ENCODE data around the gene TVP23C. TPM values are rescaled to one million over a fixed set of nuclear protein-coding genes. Genes with fewer than 3 reads are reported as not detected.
A peak's percentile ranks its signal among the peaks of the same experiment; 100 is the strongest.

The TVP23C gene
- total RNA-seq, 1 experiment from 2014 or later = 6.7 TPM

DNA sequence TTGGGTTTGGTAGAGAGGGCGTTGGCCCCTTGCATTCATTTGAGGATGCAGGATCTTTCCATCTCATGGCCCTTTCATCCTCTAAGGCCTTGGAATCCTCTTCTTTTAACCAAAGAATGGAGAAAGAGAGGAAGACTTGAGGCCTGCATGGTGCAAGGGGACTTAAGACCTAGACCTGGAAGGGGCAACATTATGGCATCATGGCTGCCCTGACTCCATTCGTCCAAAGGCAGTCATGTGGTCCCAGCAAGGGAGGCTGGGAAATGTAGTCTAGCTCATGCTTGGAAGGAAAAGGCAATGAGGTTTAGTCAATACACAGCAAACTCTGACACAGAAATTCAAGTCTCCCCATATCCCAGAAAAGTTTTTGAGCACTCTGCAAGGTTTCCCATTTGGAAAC, 65.2 kb downstream of the TVP23C start:
- no peaks in the 10 kb centered on the region for H3K36me3 ChIP-seq (ENCODE audit: control insufficient read depth, insufficient read depth, low read length)
- H3K27ac ChIP-seq (ENCODE audit: low read length) = no peak overlapping the region
- DNase-seq (ENCODE audit: low read depth, low spot score) = no peak
- ChIA-PET POLR2A (no interaction called here), CTCF (no interaction called here)
- H3K4me3 ChIP-seq (ENCODE audit: low read depth in 2 of 2, low read length in 2 of 2) = no peak overlapping the region
- no peaks in the 10 kb centered on the region for H3K9me3 ChIP-seq (ENCODE audit: control insufficient read depth, insufficient read depth, low read depth, low read length)
- TF ChIP-seq, protein P1, sequence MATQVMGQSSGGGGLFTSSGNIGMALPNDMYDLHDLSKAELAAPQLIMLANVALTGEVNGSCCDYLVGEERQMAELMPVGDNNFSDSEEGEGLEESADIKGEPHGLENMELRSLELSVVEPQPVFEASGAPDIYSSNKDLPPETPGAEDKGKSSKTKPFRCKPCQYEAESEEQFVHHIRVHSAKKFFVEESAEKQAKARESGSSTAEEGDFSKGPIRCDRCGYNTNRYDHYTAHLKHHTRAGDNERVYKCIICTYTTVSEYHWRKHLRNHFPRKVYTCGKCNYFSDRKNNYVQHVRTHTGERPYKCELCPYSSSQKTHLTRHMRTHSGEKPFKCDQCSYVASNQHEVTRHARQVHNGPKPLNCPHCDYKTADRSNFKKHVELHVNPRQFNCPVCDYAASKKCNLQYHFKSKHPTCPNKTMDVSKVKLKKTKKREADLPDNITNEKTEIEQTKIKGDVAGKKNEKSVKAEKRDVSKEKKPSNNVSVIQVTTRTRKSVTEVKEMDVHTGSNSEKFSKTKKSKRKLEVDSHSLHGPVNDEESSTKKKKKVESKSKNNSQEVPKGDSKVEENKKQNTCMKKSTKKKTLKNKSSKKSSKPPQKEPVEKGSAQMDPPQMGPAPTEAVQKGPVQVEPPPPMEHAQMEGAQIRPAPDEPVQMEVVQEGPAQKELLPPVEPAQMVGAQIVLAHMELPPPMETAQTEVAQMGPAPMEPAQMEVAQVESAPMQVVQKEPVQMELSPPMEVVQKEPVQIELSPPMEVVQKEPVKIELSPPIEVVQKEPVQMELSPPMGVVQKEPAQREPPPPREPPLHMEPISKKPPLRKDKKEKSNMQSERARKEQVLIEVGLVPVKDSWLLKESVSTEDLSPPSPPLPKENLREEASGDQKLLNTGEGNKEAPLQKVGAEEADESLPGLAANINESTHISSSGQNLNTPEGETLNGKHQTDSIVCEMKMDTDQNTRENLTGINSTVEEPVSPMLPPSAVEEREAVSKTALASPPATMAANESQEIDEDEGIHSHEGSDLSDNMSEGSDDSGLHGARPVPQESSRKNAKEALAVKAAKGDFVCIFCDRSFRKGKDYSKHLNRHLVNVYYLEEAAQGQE (IDR thresholded peaks at IDR 0.05; ENCODE audit: insufficient read depth in 1 of 2, low read depth in 2 of 2, low read length in 1 of 2) = no peak
- TF ChIP-seq SIN3A (IDR thresholded peaks at IDR 0.05; ENCODE audit: borderline replicate concordance, insufficient read depth, low read depth, low read length) = no peak
- no peak for TF ChIP-seq POLR2AphosphoS5 (IDR thresholded peaks at IDR 0.05; ENCODE audit: low read depth, low read length)
- TF ChIP-seq TCF7L2 (IDR thresholded peaks at IDR 0.05; ENCODE audit: low read depth, low read length) = no peak
- TF ChIP-seq, protein P2, sequence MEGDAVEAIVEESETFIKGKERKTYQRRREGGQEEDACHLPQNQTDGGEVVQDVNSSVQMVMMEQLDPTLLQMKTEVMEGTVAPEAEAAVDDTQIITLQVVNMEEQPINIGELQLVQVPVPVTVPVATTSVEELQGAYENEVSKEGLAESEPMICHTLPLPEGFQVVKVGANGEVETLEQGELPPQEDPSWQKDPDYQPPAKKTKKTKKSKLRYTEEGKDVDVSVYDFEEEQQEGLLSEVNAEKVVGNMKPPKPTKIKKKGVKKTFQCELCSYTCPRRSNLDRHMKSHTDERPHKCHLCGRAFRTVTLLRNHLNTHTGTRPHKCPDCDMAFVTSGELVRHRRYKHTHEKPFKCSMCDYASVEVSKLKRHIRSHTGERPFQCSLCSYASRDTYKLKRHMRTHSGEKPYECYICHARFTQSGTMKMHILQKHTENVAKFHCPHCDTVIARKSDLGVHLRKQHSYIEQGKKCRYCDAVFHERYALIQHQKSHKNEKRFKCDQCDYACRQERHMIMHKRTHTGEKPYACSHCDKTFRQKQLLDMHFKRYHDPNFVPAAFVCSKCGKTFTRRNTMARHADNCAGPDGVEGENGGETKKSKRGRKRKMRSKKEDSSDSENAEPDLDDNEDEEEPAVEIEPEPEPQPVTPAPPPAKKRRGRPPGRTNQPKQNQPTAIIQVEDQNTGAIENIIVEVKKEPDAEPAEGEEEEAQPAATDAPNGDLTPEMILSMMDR (IDR thresholded peaks at IDR 0.05) = no peak
- no peaks in the 10 kb centered on the region for H3K27me3 ChIP-seq (ENCODE audit: control insufficient read depth, insufficient read depth, low read length)
- in situ Hi-C loops (cut with HindIII; ENCODE audit: low pct_unique_long_range_greater_than_20kb, low sequenced_read_pairs) = no loop called here
- BruUV-seq (replicated peaks) = no TSS peak
- peaks cover 3% of the 10 kb centered on the region; the same call in 1 of the 2 replicates for H3K4me1 ChIP-seq (ENCODE audit: control insufficient read depth, insufficient read depth, low read length)
- intact Hi-C loops (cut with micrococcal nuclease; ENCODE audit: unreplicated experiment) = no loop called here
- peak; percentile 58; the same call in 1 of the 2 replicates for ATAC-seq

DNA sequence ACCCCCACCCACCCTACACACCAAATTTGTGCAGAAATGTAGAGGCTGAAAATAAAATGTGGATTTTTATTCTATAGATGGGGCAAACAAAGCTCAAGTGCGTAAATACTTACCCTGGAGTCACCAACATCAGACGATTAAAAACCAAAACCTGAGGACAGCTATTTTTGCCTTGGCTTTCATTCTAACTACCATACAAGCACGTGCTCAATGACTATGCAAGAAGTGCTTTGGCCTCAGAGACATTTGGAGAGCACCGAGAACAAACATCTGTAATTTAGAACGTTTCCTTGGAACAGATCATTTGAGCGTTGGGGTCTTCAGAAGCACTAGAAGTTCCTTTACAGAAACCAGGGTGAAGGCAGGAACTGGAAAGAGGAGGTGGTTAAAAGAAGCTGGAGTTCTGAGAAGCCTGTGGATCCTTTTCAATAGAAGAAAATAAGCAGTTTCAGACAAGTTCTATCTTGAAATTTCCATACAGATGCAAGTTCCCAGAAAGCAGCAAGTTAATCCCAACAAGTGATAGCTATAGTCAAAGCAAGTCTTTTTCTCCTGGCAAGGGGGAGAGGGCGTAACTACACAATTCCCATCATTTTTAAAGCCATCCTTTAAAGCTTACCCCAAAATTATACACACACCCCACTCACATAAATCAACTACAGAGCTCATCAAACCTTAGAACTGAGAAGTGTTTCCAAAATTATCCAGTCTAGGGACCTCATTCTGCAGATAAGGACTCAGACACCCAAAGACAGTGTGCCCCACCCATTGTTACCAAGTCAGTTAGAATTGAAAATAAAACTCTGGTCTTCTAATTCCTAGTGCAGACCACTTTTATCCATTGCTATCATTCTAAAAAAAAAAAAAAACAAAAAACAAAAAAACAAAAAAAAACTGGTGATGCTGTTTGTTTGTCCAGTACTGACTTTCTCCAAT, 66.3 kb downstream of the TVP23C start:
- TF ChIP-seq, protein P1 (IDR thresholded peaks at IDR 0.05; ENCODE audit: insufficient read depth in 1 of 2, low read depth in 2 of 2, low read length in 1 of 2) = no peak
- no peak for TF ChIP-seq SIN3A (IDR thresholded peaks at IDR 0.05; ENCODE audit: borderline replicate concordance, insufficient read depth, low read depth, low read length)
- TF ChIP-seq, protein P2 (IDR thresholded peaks at IDR 0.05) = no peak
- no peak for TF ChIP-seq TCF7L2 (IDR thresholded peaks at IDR 0.05; ENCODE audit: low read depth, low read length)
- no peak for TF ChIP-seq POLR2AphosphoS5 (IDR thresholded peaks at IDR 0.05; ENCODE audit: low read depth, low read length)
- Histone ChIP-seq H3K4me3 (ENCODE audit: low read depth in 2 of 2, low read length in 2 of 2) (no peak overlapping the region), H3K9me3 (ENCODE audit: control insufficient read depth, insufficient read depth, low read depth, low read length) (no peaks in the 10 kb centered on the region), H3K27me3 (ENCODE audit: control insufficient read depth, insufficient read depth, low read length) (no peaks in the 10 kb centered on the region), H3K27ac (ENCODE audit: low read length) (no peak overlapping the region), H3K4me1 (ENCODE audit: control insufficient read depth, insufficient read depth, low read length) (no peaks in the 10 kb centered on the region), H3K36me3 (ENCODE audit: control insufficient read depth, insufficient read depth, low read length) (no peaks in the 10 kb centered on the region)
- in situ Hi-C loops (cut with HindIII; ENCODE audit: low pct_unique_long_range_greater_than_20kb, low sequenced_read_pairs) (no loop called here), intact Hi-C loops (cut with micrococcal nuclease; ENCODE audit: unreplicated experiment) (no loop called here)
- CTCF ChIA-PET = no interaction called here
- no TSS peak for BruUV-seq (replicated peaks)
- POLR2A ChIA-PET = no interaction called here
- ATAC-seq (no peak), DNase-seq (ENCODE audit: low read depth, low spot score) (no peak)
